ENCODE results near the gene DOCK9. TPM values are rescaled to one million over a fixed set of nuclear protein-coding genes. Genes with fewer than 3 reads are reported as not detected.

Gene DOCK9
- total and polyA plus RNA-seq, 2 experiments from 2014 or later = 8.5 to 57.7 TPM

DNA sequence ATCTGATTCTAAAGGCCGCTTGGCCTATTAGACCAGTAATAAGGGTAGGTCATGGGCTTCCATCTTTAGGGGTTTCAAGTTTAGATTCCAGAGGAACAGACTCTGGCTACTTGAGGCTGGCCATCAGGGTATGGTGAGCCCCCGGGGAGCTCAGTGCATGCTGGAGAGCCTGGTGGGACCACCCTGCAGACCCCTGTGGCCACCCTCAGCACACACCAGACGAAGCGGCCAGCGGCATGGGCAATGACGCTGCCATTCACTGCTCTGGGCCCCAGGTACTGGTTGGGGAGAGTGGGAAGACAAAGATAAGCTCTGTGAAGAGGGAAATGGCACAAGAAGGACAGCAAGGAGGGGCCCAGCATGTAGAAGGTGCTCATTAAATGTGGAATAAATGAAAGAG, 126.6 kb downstream of the DOCK9 start:
- no peak overlapping the region for H3K4me3 Mint-ChIP-seq
- DNase-seq (ENCODE audit: low spot score) = no peak
- no peaks in the 10 kb centered on the region for H3K4me1 ChIP-seq (ENCODE audit: insufficient read depth)
- TF ChIP-seq NANOG (IDR thresholded peaks at IDR 0.05; ENCODE audit: borderline replicate concordance) (no peak), EZH2 (IDR thresholded peaks at IDR 0.05; ENCODE audit: low read depth, unreplicated experiment) (no peak), STAT1 (IDR thresholded peaks at IDR 0.05; ENCODE audit: unreplicated experiment) (no peak), ZNF331 (CRISPR knock-in tag; IDR thresholded peaks at IDR 0.05; ENCODE audit: low read depth) (no peak), EZH2phosphoT487 (IDR thresholded peaks at IDR 0.05; ENCODE audit: unreplicated experiment) (no peak), JUNB (IDR thresholded peaks at IDR 0.05; ENCODE audit: unreplicated experiment) (no peak), POLR2AphosphoS5 (IDR thresholded peaks at IDR 0.05; ENCODE audit: low read depth) (no peak), CREB1 (CRISPR knock-in tag; IDR thresholded peaks at IDR 0.05; ENCODE audit: low read depth) (no peak)
- TF ChIP-seq, protein P1, sequence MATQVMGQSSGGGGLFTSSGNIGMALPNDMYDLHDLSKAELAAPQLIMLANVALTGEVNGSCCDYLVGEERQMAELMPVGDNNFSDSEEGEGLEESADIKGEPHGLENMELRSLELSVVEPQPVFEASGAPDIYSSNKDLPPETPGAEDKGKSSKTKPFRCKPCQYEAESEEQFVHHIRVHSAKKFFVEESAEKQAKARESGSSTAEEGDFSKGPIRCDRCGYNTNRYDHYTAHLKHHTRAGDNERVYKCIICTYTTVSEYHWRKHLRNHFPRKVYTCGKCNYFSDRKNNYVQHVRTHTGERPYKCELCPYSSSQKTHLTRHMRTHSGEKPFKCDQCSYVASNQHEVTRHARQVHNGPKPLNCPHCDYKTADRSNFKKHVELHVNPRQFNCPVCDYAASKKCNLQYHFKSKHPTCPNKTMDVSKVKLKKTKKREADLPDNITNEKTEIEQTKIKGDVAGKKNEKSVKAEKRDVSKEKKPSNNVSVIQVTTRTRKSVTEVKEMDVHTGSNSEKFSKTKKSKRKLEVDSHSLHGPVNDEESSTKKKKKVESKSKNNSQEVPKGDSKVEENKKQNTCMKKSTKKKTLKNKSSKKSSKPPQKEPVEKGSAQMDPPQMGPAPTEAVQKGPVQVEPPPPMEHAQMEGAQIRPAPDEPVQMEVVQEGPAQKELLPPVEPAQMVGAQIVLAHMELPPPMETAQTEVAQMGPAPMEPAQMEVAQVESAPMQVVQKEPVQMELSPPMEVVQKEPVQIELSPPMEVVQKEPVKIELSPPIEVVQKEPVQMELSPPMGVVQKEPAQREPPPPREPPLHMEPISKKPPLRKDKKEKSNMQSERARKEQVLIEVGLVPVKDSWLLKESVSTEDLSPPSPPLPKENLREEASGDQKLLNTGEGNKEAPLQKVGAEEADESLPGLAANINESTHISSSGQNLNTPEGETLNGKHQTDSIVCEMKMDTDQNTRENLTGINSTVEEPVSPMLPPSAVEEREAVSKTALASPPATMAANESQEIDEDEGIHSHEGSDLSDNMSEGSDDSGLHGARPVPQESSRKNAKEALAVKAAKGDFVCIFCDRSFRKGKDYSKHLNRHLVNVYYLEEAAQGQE (IDR thresholded peaks at IDR 0.05; ENCODE audit: unreplicated experiment) = no peak
- TF ChIP-seq, protein P2, sequence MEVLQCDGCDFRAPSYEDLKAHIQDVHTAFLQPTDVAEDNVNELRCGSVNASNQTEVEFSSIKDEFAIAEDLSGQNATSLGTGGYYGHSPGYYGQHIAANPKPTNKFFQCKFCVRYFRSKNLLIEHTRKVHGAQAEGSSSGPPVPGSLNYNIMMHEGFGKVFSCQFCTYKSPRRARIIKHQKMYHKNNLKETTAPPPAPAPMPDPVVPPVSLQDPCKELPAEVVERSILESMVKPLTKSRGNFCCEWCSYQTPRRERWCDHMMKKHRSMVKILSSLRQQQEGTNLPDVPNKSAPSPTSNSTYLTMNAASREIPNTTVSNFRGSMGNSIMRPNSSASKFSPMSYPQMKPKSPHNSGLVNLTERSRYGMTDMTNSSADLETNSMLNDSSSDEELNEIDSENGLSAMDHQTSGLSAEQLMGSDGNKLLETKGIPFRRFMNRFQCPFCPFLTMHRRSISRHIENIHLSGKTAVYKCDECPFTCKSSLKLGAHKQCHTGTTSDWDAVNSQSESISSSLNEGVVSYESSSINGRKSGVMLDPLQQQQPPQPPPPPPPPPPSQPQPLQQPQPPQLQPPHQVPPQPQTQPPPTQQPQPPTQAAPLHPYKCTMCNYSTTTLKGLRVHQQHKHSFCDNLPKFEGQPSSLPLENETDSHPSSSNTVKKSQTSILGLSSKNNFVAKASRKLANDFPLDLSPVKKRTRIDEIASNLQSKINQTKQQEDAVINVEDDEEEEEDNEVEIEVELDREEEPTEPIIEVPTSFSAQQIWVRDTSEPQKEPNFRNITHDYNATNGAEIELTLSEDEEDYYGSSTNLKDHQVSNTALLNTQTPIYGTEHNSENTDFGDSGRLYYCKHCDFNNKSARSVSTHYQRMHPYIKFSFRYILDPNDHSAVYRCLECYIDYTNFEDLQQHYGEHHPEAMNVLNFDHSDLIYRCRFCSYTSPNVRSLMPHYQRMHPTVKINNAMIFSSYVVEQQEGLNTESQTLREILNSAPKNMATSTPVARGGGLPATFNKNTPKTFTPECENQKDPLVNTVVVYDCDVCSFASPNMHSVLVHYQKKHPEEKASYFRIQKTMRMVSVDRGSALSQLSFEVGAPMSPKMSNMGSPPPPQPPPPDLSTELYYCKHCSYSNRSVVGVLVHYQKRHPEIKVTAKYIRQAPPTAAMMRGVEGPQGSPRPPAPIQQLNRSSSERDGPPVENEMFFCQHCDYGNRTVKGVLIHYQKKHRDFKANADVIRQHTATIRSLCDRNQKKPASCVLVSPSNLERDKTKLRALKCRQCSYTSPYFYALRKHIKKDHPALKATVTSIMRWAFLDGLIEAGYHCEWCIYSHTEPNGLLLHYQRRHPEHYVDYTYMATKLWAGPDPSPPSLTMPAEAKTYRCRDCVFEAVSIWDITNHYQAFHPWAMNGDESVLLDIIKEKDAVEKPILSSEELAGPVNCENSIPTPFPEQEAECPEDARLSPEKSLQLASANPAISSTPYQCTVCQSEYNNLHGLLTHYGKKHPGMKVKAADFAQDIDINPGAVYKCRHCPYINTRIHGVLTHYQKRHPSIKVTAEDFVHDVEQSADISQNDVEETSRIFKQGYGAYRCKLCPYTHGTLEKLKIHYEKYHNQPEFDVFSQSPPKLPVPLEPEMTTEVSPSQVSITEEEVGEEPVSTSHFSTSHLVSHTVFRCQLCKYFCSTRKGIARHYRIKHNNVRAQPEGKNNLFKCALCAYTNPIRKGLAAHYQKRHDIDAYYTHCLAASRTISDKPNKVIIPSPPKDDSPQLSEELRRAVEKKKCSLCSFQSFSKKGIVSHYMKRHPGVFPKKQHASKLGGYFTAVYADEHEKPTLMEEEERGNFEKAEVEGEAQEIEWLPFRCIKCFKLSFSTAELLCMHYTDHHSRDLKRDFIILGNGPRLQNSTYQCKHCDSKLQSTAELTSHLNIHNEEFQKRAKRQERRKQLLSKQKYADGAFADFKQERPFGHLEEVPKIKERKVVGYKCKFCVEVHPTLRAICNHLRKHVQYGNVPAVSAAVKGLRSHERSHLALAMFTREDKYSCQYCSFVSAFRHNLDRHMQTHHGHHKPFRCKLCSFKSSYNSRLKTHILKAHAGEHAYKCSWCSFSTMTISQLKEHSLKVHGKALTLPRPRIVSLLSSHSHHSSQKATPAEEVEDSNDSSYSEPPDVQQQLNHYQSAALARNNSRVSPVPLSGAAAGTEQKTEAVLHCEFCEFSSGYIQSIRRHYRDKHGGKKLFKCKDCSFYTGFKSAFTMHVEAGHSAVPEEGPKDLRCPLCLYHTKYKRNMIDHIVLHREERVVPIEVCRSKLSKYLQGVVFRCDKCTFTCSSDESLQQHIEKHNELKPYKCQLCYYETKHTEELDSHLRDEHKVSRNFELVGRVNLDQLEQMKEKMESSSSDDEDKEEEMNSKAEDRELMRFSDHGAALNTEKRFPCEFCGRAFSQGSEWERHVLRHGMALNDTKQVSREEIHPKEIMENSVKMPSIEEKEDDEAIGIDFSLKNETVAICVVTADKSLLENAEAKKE (CRISPR knock-in tag; IDR thresholded peaks at IDR 0.05) = no peak
- TF ChIP-seq, protein P3, sequence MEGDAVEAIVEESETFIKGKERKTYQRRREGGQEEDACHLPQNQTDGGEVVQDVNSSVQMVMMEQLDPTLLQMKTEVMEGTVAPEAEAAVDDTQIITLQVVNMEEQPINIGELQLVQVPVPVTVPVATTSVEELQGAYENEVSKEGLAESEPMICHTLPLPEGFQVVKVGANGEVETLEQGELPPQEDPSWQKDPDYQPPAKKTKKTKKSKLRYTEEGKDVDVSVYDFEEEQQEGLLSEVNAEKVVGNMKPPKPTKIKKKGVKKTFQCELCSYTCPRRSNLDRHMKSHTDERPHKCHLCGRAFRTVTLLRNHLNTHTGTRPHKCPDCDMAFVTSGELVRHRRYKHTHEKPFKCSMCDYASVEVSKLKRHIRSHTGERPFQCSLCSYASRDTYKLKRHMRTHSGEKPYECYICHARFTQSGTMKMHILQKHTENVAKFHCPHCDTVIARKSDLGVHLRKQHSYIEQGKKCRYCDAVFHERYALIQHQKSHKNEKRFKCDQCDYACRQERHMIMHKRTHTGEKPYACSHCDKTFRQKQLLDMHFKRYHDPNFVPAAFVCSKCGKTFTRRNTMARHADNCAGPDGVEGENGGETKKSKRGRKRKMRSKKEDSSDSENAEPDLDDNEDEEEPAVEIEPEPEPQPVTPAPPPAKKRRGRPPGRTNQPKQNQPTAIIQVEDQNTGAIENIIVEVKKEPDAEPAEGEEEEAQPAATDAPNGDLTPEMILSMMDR (conservative IDR thresholded peaks at IDR 0.05; ENCODE audit: low read depth in 2 of 2) = no peak
- TF ChIP-seq, protein P4, sequence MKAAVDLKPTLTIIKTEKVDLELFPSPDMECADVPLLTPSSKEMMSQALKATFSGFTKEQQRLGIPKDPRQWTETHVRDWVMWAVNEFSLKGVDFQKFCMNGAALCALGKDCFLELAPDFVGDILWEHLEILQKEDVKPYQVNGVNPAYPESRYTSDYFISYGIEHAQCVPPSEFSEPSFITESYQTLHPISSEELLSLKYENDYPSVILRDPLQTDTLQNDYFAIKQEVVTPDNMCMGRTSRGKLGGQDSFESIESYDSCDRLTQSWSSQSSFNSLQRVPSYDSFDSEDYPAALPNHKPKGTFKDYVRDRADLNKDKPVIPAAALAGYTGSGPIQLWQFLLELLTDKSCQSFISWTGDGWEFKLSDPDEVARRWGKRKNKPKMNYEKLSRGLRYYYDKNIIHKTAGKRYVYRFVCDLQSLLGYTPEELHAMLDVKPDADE (IDR thresholded peaks at IDR 0.05) = no peak
- no peak overlapping the region for H2AFZ ChIP-seq
- H4K20me1 ChIP-seq (replicated peaks; ENCODE audit: insufficient read depth) = no peaks in the 10 kb centered on the region
- H3K27me3 Mint-ChIP-seq (ENCODE audit: insufficient read depth, low read depth, poor library complexity) = peaks cover 3% of the 10 kb centered on the region
- no peaks in the 10 kb centered on the region for H3K27me3 ChIP-seq (ENCODE audit: insufficient read depth)
- no peak for ATAC-seq
- H3K36me3 ChIP-seq (ENCODE audit: insufficient read depth) = no peaks in the 10 kb centered on the region; the same call in 1 of the 2 replicates
- H3K4me2 ChIP-seq = no peak overlapping the region
- H3K79me2 ChIP-seq (replicated peaks; ENCODE audit: insufficient read depth) = no peaks in the 10 kb centered on the region
- peaks cover 15% of the 10 kb centered on the region; the same call in 2 of the 3 replicates for H3K4me1 Mint-ChIP-seq
- H3K9me3 Mint-ChIP-seq = no peaks in the 10 kb centered on the region
- no peak overlapping the region for H3K27ac Mint-ChIP-seq
- H3F3A ChIP-seq (replicated peaks; ENCODE audit: low read depth) = no peaks in the 10 kb centered on the region
- H3K4me3 ChIP-seq = no peak overlapping the region
- H3K27ac ChIP-seq (ENCODE audit: low read depth) = no peak overlapping the region
- H3K36me3 Mint-ChIP-seq (ENCODE audit: low read depth) = no peaks in the 10 kb centered on the region
- H3K9me2 ChIP-seq (ENCODE audit: insufficient read depth) = no peaks in the 10 kb centered on the region
